ENCODE data around the gene ROR1. TPM values are rescaled to one million over a fixed set of nuclear protein-coding genes. Genes with fewer than 3 reads are reported as not detected.

ROR1 gene
- total and polyA plus RNA-seq, 2 of the 13 experiments (the other 11 are each of a cell fraction or from before 2014, with no cell fraction given), result 0.58 to 2.3 TPM

DNA sequence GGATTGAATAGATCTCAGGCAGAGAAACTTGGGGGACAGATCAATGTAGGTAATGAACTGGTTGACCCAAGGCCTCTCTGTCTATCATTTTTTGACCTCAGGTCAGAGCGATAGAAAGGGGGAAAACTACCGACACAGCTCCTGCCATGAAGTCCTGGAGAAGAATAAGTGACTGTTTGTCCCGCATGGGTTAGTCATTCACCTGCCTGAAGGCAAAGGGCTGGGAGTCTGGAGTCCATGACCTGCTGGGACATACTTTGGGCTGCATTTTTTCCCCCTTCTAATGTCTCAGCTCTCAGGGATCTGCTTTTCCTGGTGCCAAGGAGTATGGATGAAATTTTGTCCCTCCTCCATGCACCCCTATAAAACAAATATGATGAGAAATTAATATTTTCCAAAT lies 1.6 kb upstream of the ROR1 start:
- Histone ChIP-seq H4K20me1 (ENCODE audit: insufficient read depth, low read length) (no peaks in the 10 kb centered on the region), H3K4me1 (ENCODE audit: insufficient read depth, low read length) (peaks cover 40% of the 10 kb centered on the region), H3K9ac (ENCODE audit: insufficient read depth, low read depth, low read length) (no peak overlapping the region), H3K36me3 (replicated peaks in 1 of 2; ENCODE audit: control insufficient read depth in 1 of 2, insufficient read depth in 2 of 2, low read length in 2 of 2) (no peaks in the 10 kb centered on the region), H3K9me3 (ENCODE audit: low read length) (no peaks in the 10 kb centered on the region), H3K27ac (ENCODE audit: extremely low read length, insufficient read depth, low read length) (no peak overlapping the region), H2AFZ (ENCODE audit: low read length) (no peak overlapping the region), H3K4me3 (replicated peaks in 1 of 3; ENCODE audit: insufficient read depth in 1 of 3, low read depth in 2 of 3, low read length in 3 of 3) (no peak overlapping the region), H3K79me2 (ENCODE audit: insufficient read depth, low read length) (no peaks in the 10 kb centered on the region), H3K27me3 (ENCODE audit: control insufficient read depth in 1 of 2, insufficient read depth in 2 of 2, low read length in 2 of 2) (peaks cover 0 to 22% of the 10 kb centered on the region in 2 experiments; a peak in 1 of 5 replicates), H3K4me2 (ENCODE audit: low read depth, low read length) (peak overlapping the region; percentile 90)
- no peak for TF ChIP-seq HHEX (CRISPR knock-in tag; IDR thresholded peaks at IDR 0.05)
- TF ChIP-seq ZNF766 (CRISPR knock-in tag; IDR thresholded peaks at IDR 0.05; ENCODE audit: borderline replicate concordance), result no peak
- no peak for TF ChIP-seq NFKBIZ (CRISPR knock-in tag; IDR thresholded peaks at IDR 0.05)
- TF ChIP-seq ZNF674 (CRISPR knock-in tag; IDR thresholded peaks at IDR 0.05; ENCODE audit: low read depth), result no peak
- TF ChIP-seq ZNF124 (CRISPR knock-in tag; IDR thresholded peaks at IDR 0.05), result no peak
- no peak for TF ChIP-seq TMF1 (CRISPR knock-in tag; IDR thresholded peaks at IDR 0.05; ENCODE audit: low read depth)
- TF ChIP-seq CREM (IDR thresholded peaks at IDR 0.05), result no peak
- no peak for TF ChIP-seq CREM (CRISPR knock-in tag; IDR thresholded peaks at IDR 0.05)
- TF ChIP-seq ZNF703 (CRISPR knock-in tag; IDR thresholded peaks at IDR 0.05; ENCODE audit: borderline replicate concordance), result no peak
- TF ChIP-seq ZBTB3 (CRISPR knock-in tag; IDR thresholded peaks at IDR 0.05; ENCODE audit: borderline replicate concordance, low read depth), result no peak
- TF ChIP-seq, protein P1, sequence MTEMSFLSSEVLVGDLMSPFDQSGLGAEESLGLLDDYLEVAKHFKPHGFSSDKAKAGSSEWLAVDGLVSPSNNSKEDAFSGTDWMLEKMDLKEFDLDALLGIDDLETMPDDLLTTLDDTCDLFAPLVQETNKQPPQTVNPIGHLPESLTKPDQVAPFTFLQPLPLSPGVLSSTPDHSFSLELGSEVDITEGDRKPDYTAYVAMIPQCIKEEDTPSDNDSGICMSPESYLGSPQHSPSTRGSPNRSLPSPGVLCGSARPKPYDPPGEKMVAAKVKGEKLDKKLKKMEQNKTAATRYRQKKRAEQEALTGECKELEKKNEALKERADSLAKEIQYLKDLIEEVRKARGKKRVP (CRISPR knock-in tag; IDR thresholded peaks at IDR 0.05), result no peak
- TF ChIP-seq ZNF556 (CRISPR knock-in tag; IDR thresholded peaks at IDR 0.05; ENCODE audit: borderline replicate concordance), result no peak
- ChIA-PET CTCF (ENCODE audit: low intra/inter-chr PET ratio, low total read pairs) (no interaction called here), POLR2A (no interaction called here)
- in situ Hi-C loops (cut with HindIII; ENCODE audit: extremely low pct_ligation_motif_present, low pct_unique_long_range_greater_than_20kb), result no loop called here
- peak; percentile 8 for DNase-seq (ENCODE audit: low spot score)
- intact Hi-C loops (cut with micrococcal nuclease; ENCODE audit: unreplicated experiment), result loop anchor here (2.0 to 10.0 kb wide), 3 partner anchors 155 to 473 kb away; no protein-coding TSS in a partner anchor
- no peak for FAIRE-seq
- 0% methylated on average over 3 of the region's 3 CpGs for WGBS (ENCODE audit: low lambda C conversion rate)
- peak; percentile 25 for ATAC-seq
- BruUV-seq (replicated peaks), result no TSS peak

All from HepG2 (cell line).